Medulla oblongata (tissue), 1 donor: Measurements from ENCODE around the gene SMAD1.
"Not testable (repeated sequence)": the region's sequence is repeated elsewhere in the genome, so short reads cannot be mapped to it uniquely, and the experiment has no call there.

Source experiments
- DNase-seq: peaks from one replicate; pipeline ENCODE4 v3.0.0-alpha.2; 2015; ENCODE audit errors: extremely low spot score

SMAD1 gene

DNA sequence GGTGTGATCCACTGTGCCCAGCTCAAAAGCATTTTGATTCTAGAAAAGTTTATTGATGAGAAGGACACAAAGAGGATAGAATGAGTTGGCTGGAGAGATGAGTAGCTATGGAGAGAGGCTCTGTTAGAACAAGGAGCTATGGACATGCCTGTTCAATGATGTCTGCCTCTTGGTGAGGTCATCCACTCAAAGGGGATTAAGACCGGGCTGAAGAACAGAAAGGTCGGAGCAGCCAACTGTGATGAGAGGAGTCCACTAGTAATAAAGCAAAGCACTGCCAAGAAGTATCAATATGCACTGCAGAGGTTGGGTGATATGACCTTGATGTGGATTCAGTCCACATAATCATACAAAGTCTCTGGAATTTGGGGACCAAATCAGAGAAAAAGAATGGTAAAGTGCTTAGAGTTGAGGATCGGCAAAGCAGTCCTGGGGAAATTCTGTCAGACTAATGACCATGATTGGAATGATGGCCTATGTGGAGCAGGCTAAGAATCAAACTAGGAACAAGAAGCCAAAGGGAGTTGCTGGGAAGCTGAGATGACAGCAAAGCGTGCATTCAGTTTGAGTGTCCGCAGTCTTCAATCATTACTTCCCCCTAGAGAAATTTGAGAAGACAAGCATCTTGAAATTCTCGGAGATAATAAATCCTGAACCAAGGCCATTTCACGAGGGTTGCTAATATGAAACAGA lies 81.8 kb downstream of the SMAD1 start:
- DNase-seq: no peak

DNA sequence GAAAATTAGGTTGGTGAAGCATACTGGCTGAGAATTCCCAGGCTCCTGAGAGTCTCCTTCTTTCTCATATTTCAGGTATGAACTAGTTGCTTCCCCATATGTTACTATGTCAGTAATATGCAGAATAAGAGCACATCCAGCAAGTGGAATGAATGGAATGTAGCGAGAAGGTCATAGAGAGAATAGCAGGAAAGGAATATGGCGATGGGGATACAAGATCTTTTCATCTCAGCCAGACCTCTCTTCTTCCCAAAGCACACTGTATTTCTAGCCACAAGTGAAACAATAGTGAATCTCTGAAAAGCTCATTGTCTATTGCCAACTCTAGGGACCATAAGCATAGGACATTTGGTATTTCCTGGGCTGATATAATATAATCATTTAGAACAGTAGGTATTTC lies 82.9 kb downstream of the SMAD1 start:
- no peak for DNase-seq

DNA sequence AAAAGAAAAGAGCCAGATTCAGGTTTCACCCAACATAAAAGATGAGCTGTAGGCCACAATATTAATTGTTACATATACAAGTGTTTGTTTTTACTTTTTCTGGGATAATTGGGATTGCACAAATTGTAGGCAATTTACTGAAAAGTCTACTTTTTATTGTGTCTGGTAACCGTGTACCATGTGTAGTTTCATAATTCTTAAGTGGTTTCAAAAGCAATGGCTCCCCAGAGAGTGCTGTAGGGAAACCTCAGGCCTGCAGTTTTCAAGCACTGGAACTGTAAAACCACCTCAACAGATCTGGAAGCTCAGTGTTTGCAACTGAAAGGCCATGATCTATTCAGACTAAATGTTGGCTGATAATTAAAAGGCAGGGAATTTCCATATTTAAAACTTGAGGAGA lies 83.7 kb downstream of the SMAD1 start:
- DNase-seq: no peak

DNA sequence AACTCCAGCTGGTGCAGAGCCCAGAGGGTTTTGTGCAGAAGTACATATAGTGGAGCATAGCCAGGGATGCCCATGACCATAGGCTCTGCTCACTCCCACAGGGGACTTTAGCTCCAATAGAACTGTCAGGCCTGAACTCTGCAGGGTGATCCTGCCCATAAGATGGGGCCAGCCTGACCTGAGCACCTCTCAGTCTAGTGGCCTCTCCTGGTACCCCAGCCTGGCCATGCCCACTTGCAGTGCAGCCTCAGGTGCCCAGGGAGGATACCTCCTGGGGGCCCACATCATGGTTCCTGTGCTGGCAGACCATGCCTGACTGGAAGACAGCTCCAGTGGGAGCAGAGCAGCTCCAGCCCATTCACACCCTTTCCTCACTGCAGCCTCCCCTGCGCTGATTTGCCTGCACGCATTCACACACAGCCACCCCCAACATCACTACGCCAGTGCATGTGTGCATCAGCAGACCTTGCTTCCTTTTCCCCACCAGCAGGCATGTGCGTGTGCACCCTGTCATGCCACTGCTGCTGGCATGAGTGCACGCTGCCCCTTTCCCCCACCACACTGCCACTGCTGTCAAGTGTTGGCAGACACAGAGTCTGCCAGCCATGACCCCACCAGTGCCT lies 84.5 kb downstream of the SMAD1 start:
- no peak for DNase-seq

DNA sequence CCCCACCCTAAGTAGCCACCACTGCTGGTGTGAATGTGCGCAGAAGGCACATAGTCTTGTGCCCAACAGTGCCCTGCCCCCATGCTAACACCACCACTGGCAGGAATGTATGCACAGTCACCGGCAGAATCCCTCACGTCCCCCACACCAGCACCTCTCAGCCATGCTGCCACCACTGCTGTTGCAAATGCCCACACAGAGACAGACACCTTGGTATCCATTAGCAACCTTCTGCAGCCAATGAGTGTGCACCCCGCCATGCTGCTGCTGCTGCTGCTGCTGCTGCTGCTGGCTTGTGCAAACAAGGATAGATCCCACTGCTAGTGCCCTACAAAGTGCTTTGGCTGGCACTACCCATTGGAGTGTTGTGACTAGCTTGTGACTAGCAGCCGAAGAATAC lies 85.1 kb downstream of the SMAD1 start:
- DNase-seq: no peak

DNA sequence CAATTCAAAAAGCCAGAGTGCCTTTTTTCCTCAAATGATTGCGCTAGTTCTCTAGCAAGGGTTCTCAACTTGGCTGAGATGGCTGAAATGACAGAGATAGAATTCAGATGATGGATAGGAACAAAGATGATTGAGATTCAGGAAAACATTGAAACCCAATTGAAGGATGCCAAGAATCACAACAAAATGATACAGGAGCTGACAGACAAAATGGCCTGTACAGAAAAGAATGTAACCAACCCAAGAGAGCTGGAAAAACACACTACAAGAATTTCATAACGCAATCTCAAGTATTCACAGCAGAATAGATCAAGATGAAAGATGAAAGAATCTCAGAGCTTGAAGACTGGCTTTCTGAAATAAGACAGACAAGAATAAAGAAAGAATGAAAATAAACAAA lies 85.9 kb downstream of the SMAD1 start:
- DNase-seq: no peak

DNA sequence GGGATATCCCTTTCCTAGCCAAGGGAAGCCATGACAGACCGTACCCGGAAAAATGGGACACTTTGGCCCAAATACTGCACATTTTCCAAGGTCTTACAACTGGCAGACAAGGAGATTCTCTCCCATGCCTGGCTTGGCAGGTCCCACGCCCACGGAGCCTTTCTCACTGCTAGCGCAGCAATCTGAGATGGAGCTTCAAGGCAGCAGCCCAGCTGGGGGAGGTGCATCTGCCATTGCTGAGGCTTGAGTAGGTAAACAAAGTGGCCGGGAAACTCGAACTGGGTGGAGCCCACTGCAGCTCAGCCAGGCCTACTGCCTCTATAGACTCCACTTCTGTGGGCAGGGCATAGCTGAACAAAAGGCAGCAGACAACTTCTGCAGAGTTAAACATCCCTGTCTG lies 92.9 kb downstream of the SMAD1 start:
- DNase-seq: not testable (repeated sequence)

DNA sequence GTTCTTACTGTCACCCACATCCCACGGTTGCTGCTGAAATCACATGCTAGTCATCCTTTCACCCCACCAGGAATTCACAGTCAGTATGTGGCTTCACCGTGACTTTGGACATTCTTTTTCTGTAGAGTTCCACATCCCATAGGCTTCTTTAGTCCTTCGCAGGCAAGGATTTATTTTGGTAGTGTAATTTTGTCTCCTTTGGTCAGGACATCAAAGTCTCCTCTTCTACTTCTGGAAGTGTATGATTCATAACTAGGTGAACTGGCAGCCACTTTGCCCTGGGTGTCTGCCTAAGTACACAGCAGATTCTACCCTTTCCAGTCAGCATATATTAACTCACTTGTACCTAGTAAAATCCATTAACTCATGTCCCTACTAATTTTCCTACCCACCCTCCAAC lies 99.3 kb downstream of the SMAD1 start:
- no peak for DNase-seq

DNA sequence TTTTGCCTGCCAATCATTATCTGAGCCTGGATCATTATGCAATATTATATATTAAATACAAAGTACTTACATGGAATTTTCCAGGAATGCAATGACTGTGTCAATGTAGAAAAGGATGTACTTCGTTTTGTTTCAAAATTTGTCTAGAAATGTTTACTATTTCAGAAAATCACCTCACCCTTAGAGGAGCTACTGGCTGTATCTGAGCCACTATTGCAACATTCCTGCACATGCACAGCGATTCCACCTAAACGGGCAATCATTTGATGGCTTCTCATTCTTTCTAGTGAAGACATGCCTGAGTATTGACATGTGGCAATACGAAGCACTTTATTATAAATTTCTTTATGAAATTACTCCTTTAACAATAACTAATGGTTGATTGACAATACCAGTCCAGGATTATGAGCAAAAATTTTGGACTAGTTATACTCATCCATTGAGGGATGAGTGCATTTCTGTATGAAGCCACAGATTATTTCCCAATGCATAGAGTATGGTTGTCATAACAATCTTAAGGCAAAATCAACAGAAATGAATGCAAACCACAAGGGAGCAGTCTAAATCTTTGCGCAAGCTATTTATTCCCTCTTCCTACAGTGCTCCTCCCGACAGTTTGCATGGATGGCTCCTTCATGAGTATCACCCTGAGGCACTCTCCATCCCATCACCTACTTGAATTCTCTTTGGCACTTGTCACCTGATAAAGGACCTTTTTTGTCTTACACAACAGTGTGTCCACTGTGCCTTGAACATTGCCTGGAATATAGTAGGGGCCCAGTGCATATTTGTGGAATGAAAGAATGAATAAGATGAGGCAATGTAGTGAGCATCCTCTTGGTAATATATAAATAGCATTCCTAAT lies 101.8 kb downstream of the SMAD1 start:
- DNase-seq: no peak

DNA sequence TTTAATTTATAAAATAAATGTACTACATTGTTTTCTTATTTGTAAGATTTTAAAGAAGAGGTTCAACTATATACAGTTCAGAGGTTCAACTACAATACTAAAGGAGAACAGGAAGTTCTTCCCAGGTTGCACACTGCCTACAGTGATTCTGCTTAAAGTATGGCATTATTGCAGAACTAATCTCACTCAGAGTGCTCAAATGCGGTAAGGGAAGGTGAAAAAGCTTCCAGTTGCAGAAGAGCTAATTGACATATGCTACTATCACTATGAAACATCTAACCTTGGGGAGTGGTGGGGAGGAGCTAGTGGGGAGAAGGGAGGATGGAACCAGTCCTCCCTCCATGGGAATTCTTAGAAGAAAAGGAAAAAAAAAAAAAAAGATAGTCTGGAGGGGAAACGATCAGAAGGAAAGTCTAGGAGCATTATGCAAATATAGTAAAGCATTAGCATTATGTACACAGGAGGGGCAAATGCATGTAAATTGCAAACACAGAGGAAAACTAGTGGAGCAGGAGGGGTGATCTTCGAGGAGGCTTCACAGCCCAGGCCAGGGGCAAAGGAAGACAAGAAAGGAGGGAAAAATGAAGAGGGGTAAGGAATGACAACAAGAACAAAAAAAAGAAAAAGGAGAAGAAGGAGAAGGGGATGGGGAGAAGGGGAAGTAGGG lies 105.6 kb downstream of the SMAD1 start:
- DNase-seq: no peak

DNA sequence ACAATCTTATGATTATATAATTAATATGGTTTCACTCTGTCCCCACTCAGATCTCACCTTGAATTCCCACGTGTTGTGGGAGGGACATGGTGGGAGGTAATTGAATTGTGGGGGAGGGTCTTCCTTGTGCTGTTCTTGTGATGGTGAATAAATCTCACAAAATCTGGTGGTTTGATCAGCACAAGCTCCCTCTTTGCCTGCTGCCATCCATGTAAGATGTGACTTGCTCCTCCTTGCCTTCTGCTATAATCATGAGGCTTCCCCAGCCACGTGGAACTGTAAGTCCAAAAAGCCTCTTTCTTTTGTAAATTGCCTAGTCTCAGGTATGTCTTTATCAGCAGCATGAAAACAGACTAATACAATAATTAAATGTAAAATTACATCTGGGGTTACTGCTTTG lies 107.7 kb downstream of the SMAD1 start:
- DNase-seq: not testable (repeated sequence)

DNA sequence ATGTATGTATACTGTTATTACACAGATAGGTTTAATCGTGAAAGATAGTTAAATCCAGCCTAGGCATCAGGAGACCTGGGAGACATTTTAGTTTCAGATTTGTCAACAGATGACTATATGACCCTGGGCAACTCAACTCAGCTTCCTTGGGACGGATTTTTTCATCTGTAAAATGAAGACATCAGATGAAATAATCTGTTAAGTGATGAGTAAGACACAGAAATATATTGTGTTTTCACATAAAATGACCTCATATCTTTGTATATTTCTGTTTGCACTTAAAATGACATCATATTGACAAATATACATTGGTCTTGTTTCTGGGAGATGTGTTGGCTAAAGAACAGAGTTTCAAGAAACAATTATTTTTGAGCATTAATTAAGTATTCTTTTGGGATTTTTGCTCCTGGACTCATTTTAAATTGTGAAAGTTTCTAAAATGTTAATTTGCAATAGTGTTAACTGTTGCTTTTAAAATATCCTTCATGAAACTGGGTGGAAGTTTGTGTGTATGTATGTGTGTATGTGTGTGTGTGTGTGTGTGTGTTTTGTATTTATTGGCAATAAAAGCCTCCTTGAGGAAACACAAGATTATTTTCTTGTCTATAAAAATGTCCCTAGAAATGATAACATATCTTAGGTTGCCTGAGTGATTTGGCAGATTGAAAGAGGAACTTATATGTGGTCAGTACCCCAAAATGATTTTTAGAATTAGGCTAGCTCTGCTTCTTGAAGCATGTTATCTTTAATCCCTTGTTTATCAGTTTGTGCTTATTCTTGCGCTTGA lies 108.5 kb downstream of the SMAD1 start:
- DNase-seq: no peak

DNA sequence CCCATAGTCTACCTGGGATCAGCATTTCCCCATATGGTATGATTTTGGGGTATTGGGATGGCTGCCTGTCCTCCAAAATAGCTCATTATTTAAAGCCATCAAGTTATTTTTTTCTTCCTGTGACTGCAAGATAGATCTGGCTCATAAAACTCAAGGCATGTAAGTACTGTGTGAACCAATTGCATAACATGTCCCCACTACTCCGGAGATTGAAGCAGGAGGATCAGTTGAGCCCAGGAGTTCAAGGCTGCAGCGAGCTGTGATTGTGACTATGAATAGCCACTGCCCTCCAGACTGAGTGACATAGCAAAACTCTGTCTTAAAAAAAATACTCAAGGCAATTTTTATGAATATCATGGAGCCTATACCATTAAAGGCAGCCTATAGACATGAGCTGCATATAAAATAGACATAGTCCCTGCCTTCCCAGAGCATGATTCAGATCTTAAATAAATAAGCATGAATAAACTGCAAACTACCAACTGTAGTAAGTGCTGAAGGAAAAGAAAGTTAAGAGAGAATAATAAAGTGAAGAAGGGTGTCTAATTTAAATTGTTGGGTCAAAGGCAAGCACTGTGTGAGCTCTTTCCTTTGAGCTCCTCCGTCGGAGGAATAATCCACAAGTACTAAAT lies 120.6 kb downstream of the SMAD1 start:
- no peak for DNase-seq

DNA sequence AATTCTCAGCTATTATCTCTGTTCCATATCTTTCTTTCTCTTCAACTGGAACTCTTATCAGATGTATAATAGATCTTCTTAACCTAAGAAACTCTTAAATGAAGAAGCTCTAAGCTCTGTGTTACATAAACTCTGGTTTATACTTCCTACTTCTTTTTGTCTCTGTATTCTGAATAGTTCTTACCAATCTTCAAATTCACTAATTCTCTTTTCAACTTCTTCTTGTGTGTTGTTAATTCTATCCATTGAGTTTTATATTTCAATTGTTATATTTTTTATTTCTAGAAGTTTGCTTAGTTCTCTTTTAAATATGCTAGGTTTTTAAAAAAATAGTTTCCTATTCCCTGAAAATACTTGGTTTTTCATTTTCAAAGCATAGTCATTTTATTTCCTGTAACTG lies 124.3 kb downstream of the SMAD1 start:
- no peak for DNase-seq
